Stimulated activated CD8-positive, alpha-beta memory T cell treated with anti-CD3 and anti-CD28 coated beads, Interleukin-15, amount 100 ng/mL, for 48 hours (primary cell): Measurements from ENCODE around the gene CRISP1.
"Not testable (repeated sequence)": the region's sequence is repeated elsewhere in the genome, so short reads cannot be mapped to it uniquely, and the experiment has no call there.

Source experiments
- DNase-seq, 2 donors: peaks; one replicate each; pipeline ENCODE4 v3.0.0-alpha.2; 2020; ENCODE audit warnings: low read depth in 2 of 2

The CRISP1 gene

GRCh38 chr6:49839957-49840356 is 26.4 kb downstream of the CRISP1 start:
- no peak for DNase-seq

- DNase-seq: no peak
Measured at GRCh38 chr6:49839162-49839561, 27.2 kb downstream of the CRISP1 start.

- no peak for DNase-seq
Measured at GRCh38 chr6:49835140-49835539, 31.2 kb downstream of the CRISP1 start.

DNA sequence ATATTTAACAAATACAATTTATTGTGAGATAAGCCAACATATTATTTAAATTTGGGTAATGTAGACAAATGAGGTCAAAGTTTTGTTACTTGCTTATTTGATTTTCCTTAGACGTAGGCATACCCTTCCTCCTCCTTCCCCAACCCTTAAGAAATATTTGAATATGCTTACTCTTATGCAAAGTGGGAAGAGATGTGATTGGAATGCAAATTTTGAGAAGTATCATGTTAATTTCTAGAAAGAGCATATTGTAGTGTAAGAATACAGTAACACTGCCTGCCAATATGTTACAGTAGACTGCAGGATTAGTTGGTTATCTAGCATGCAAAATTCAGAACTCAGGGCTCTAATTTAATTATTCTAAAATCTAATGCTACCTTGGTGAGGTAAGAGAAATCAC is 32.9 kb downstream of the CRISP1 start:
- no peak for DNase-seq

DNA sequence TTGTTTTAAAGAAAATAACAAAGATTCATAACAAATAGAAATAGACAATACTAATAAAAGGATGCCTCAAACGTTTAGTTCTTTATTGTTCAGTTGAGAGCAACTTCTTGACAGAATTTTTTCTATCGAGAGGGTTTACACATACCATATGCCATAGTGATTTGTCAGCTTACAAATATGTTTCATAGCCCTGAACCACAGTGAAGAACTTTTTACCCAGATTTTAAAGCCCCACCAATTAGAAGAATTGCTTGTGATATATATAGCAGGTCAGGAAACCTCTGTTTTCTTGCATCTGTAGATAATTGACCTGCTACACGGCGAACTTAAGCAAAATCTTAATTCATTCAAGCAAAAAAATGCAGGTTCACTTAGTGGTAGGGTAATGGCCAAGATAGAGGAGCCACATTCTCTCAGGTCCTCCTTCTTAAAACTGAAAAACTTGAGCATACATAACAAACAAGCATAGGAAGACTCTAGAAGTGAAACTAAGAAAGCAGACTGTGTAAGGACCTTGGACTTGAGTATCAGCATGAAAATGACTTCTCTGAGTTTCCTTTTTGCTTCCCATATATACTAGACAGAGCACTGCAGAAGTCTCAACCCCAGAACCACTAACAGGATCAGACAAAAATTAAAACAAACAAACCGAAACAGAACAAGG is 39.5 kb downstream of the CRISP1 start:
- DNase-seq: no peak

DNA sequence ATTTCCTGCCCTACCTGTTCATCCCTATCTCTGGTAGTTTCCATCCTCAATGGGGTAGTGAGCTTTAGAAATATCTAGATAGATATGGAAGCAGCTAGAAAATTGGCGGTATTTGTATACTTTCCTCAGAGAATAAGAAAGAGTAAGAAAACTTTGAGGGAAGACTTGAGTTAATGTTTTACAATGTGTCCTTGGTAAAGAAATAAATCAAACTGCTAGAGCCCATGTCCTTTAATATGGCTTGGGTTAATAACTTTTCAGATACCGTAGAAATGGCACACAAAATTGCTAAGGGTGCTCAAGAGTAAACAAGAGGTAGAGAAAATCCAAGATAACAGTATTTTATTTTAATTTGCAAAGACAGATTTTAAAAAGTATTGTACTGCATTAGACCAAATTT is 51.2 kb downstream of the CRISP1 start:
- DNase-seq: no peak

DNA sequence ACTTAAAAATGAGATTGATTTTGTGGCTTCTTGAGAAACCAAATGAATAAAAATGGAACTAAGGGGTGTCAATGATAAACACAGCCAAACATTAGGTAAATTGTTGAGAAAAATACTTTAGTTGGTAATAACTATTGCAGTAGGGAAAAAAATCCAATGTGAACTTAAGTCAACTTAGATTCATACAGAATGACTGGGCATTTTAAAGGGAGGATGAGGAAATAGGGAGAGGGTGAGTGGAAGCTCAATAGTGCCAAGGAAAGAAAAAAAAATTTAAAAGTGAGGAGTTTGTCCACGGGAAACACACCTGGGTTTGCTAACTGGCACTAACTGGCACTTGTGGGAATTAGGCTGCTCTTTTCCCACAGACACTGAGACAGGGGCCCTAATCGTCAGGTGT is 53.1 kb downstream of the CRISP1 start:
- DNase-seq: no peak

GRCh38 chr6:49806145-49806544 is 60.2 kb downstream of the CRISP1 start:
- no peak for DNase-seq

DNA sequence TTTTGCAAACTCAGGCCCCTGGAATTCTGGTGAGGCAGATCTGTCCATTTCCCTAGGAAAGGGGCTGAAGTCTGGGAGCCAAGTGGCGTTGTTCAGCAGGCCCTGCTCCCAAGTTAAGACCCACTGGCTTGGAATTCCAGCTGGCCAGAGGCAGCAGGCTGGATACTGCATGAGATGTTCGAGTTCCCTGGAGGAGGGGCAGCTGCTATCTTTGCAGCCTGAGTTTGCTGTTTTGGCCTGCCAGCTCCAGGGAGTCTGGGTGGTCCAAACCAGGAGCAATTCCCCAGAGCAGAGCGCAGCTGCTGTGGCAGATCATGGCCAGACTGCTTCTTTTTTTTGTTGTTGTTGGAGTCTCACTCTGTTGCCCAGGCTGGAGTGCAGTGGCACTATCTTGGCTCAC is 61.1 kb downstream of the CRISP1 start:
- DNase-seq: no peak

DNA sequence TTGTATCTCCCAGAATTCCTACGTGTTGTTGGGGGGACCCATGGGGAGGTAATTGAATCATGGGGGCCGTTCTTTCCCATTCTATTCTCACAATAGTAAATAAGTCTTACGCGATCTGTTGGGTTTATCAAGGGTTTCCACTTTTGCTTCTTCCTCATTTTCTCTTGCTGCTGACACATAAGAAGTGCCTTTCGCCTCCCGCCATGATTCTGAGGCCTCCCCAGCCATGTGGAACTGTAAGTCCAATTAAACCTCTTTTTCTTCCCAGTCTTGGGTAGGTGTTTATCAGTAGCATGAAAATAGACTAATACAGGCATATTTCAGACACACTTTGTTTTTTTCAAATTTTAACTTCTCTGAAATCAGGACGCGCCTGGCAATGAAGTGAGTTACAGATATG is 64.8 kb downstream of the CRISP1 start:
- no peak for DNase-seq

DNA sequence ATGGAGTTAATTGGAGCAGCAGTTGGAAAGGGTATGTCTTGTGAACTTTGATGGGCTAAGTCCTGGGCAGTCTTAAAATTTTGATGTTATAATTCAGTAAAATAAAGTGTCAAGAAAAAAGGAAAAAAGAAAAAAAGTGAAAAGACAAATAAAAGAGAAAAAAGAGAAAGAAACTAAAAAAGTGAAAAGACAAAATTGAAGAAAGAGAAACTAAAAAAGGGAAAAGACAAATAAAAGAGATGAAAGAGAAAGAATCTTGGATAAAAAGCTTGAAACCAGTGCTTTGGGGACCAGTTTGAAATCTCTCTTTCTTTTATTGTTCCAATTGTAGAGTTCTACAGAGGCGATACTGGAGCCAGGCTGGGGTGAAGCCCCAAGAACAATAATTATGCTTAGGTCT is 67.2 kb downstream of the CRISP1 start:
- no peak for DNase-seq

- DNase-seq: not testable (repeated sequence)
Measured at GRCh38 chr6:49796842-49797455, 69.4 kb downstream of the CRISP1 start.

DNA sequence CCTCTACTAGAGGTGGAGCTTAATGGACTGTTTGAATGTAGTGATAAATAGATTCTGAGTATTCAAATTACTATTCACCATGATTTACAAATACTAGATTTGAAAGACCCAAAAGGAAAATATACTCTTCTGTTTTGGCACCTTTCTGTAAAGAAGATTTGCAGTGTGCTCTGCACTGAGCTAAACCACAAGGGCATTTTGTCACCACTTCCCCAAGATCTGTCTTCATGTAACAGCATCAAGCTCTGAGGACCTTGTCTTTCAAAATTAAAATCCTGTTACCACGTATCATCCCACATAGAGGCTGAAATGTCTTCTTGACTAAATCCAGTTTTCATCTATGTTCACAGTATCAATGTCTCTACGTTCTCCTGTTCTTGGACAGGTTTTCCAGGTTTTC is 76.0 kb downstream of the CRISP1 start:
- no peak for DNase-seq

- DNase-seq: no peak
Measured at GRCh38 chr6:49787176-49787575, 79.2 kb downstream of the CRISP1 start, which contains the start of gene PGK2. Gene PGK2 (minus strand): TSS chr6:49787285. CDS start chr6:49787187, 98 bp downstream.

DNA sequence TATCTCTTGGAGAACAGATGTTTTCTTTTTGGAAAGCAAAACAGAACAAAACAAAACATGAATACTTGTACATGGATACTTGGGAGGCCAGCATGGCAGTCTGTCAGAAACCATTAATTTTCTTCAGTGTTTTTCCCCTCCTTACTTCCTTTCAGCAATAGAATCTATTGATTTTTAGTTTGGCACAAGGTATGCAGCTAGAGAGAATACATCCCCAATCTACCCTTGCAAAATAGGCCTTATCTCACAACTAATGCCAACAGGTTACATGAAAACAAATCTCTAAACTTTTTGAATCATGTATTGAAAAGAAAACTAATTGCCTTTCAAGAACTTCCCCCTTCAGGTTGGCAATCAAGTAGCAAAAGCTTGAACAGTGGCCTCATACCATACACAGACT is 82.1 kb downstream of the CRISP1 start:
- DNase-seq: no peak
